ENCODE measurements around the gene HNRNPA3.

DNA sequence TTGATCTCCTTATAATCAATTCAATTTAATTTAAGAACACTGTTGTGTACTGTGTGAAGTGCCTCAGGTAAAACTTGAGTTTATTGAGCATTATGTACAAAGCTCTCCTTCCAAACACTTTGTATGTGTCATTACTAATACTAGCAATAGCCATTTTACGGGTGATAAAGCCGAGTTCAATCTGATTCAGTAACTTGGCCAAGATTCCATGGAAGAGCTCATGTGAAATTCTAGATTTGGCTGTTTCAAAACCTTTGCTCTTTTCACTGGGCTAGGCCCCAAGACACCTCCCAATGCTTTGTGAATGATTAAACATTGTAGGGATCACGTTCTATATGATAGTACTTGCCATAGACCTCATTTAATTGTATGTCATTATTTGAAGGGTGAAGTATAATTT lies 60.8 kb downstream of the HNRNPA3 start:
- TF ChIP-seq, protein P1, sequence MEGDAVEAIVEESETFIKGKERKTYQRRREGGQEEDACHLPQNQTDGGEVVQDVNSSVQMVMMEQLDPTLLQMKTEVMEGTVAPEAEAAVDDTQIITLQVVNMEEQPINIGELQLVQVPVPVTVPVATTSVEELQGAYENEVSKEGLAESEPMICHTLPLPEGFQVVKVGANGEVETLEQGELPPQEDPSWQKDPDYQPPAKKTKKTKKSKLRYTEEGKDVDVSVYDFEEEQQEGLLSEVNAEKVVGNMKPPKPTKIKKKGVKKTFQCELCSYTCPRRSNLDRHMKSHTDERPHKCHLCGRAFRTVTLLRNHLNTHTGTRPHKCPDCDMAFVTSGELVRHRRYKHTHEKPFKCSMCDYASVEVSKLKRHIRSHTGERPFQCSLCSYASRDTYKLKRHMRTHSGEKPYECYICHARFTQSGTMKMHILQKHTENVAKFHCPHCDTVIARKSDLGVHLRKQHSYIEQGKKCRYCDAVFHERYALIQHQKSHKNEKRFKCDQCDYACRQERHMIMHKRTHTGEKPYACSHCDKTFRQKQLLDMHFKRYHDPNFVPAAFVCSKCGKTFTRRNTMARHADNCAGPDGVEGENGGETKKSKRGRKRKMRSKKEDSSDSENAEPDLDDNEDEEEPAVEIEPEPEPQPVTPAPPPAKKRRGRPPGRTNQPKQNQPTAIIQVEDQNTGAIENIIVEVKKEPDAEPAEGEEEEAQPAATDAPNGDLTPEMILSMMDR (conservative IDR thresholded peaks at IDR 0.05) = no peak
- no peak for TF ChIP-seq EZH2 (IDR thresholded peaks at IDR 0.05; ENCODE audit: low read depth)

Measured in PC-9 (cell line).